H9 (cell line): ENCODE measurements around the gene XBP1. TPM values are rescaled to one million over a fixed set of nuclear protein-coding genes. Genes with fewer than 3 reads are reported as not detected.

ENCODE experiments used
- DNase-seq: peaks from one replicate; pipeline ENCODE4 v3.0.0-alpha.2; 2017
- H2AFZ ChIP-seq: one replicate; pipeline ENCODE4 v1.6.1; 2013; ENCODE audit warnings: mild to moderate bottlenecking, low read length, control low read depth, moderate library complexity
- H2AK5ac ChIP-seq: 2 replicates; pipeline ENCODE4 v1.6.1; 2013; ENCODE audit warnings: low read length, control low read depth, mixed read lengths; ENCODE audit not compliant: insufficient read length
- H2BK120ac ChIP-seq: one replicate; pipeline ENCODE4 v1.6.1; 2013; ENCODE audit warnings: low read depth, mild to moderate bottlenecking, low read length, control low read depth, inconsistent platforms; ENCODE audit not compliant: poor library complexity, severe bottlenecking
- H2BK12ac ChIP-seq: 2 replicates; pipeline ENCODE4 v1.6.1; 2013; ENCODE audit warnings: low read length, control low read depth, mixed read lengths, low read depth; ENCODE audit not compliant: insufficient read length
- H2BK15ac ChIP-seq: 2 replicates; pipeline ENCODE4 v1.6.1; 2013; ENCODE audit warnings: low read depth, low read length, control low read depth
- H2BK20ac ChIP-seq: one replicate; pipeline ENCODE4 v1.6.1; 2013; ENCODE audit warnings: low read depth, mild to moderate bottlenecking, low read length, control low read depth, inconsistent platforms; ENCODE audit not compliant: poor library complexity, severe bottlenecking
- H2BK5ac ChIP-seq: 2 replicates; pipeline ENCODE4 v1.6.1; 2013; ENCODE audit warnings: low read length, control low read depth, mixed read lengths; ENCODE audit not compliant: insufficient read length
- H3K14ac ChIP-seq: 2 replicates; pipeline ENCODE4 v1.6.1; 2013; ENCODE audit warnings: low read length, control low read depth; ENCODE audit not compliant: insufficient read depth
- H3K18ac ChIP-seq: 2 replicates; pipeline ENCODE4 v1.6.1; 2013; ENCODE audit warnings: low read depth, mild to moderate bottlenecking, mixed read lengths, low read length, control low read depth; ENCODE audit not compliant: insufficient read length
- H3K23ac ChIP-seq: 2 replicates; pipeline ENCODE4 v1.6.1; 2013; ENCODE audit warnings: low read length, control low read depth, mixed read lengths, low read depth; ENCODE audit not compliant: insufficient read length
- H3K23me2 ChIP-seq: 2 replicates; pipeline ENCODE4 v1.6.1; 2013; ENCODE audit warnings: low read depth, mild to moderate bottlenecking, mixed read lengths, low read length, control low read depth; ENCODE audit not compliant: insufficient read length, poor library complexity, severe bottlenecking
- H3K27ac ChIP-seq: 2 replicates; pipeline ENCODE4 v1.5.1; 2013; ENCODE audit warnings: low read length, control low read depth, mixed read lengths, low read depth; ENCODE audit not compliant: insufficient read length
- H3K27me3 ChIP-seq: 2 replicates; pipeline ENCODE4 v1.6.1; 2013; ENCODE audit warnings: low read length, control low read depth, inconsistent platforms; ENCODE audit not compliant: insufficient read depth
- H3K4ac ChIP-seq: 2 replicates; pipeline ENCODE4 v1.6.1; 2013; ENCODE audit warnings: low read depth, mild to moderate bottlenecking, control low read depth, inconsistent platforms, low read length, moderate library complexity
- H3K4me1 ChIP-seq: 2 replicates; pipeline ENCODE4 v1.6.1; 2013; ENCODE audit warnings: low read length, control low read depth, inconsistent platforms; ENCODE audit not compliant: insufficient read depth
- H3K4me2 ChIP-seq: 2 replicates; pipeline ENCODE4 v1.6.1; 2013; ENCODE audit warnings: low read length, control low read depth, mixed read lengths; ENCODE audit not compliant: insufficient read length, insufficient read depth
- H3K56ac ChIP-seq: 2 replicates; pipeline ENCODE4 v1.6.1; 2013; ENCODE audit warnings: low read depth, mild to moderate bottlenecking, mixed read lengths, low read length, control low read depth; ENCODE audit not compliant: insufficient read length
- H3K79me1 ChIP-seq: 2 replicates; pipeline ENCODE4 v1.6.1; 2013; ENCODE audit warnings: low read depth, mild to moderate bottlenecking, moderate library complexity, low read length, control low read depth, inconsistent platforms; ENCODE audit not compliant: insufficient read depth, poor library complexity, severe bottlenecking
- H3K79me2 ChIP-seq: 2 replicates; pipeline ENCODE4 v1.6.1; 2013; ENCODE audit warnings: low read length, control low read depth, inconsistent platforms; ENCODE audit not compliant: insufficient read depth
- H3K9ac ChIP-seq: 2 replicates; pipeline ENCODE4 v1.6.1; 2013; ENCODE audit warnings: low read length, control low read depth, mixed read lengths; ENCODE audit not compliant: insufficient read length; ENCODE audit errors: extremely low read depth
- H3K9me3 ChIP-seq: one replicate; pipeline ENCODE4 v1.6.1; 2013; ENCODE audit warnings: low read depth, low read length, inconsistent platforms; ENCODE audit not compliant: control insufficient read depth
- H3T11ph ChIP-seq: one replicate; pipeline ENCODE4 v1.6.1; 2013; ENCODE audit warnings: mild to moderate bottlenecking, low read length, control low read depth, inconsistent platforms
- H4K20me1 ChIP-seq: one replicate; pipeline ENCODE4 v1.6.1; 2013; ENCODE audit not compliant: control insufficient read depth, insufficient read length, insufficient read depth
- H4K5ac ChIP-seq: 2 replicates; pipeline ENCODE4 v1.6.1; 2013; ENCODE audit warnings: low read depth, mild to moderate bottlenecking, mixed read lengths, low read length, control low read depth; ENCODE audit not compliant: insufficient read length
- H4K8ac ChIP-seq: replicated peaks from 2 replicates; pipeline ENCODE4 v1.6.1; 2013; ENCODE audit warnings: low read length, control low read depth, mixed read lengths, low read depth; ENCODE audit not compliant: insufficient read length
- H4K91ac ChIP-seq: 2 replicates; pipeline ENCODE4 v1.6.1; 2013; ENCODE audit warnings: low read depth, mild to moderate bottlenecking, moderate library complexity, mixed read lengths, low read length, control low read depth; ENCODE audit not compliant: insufficient read length
- H3K27ac Mint-ChIP-seq, 3 experiments: 2 replicates in 2 of 3; 3 replicates in 1 of 3; pipeline ENCODE4 v1.8.0; 2020 to 2021; ENCODE audit warnings: mixed read lengths in 3 of 3, mild to moderate bottlenecking in 1 of 3, moderate library complexity in 1 of 3
- H3K27me3 Mint-ChIP-seq: 2 replicates; pipeline ENCODE4 v1.8.0; 2021; ENCODE audit warnings: low read depth, mild to moderate bottlenecking, moderate library complexity, mixed read lengths
- H3K36me3 Mint-ChIP-seq, 3 experiments: 2 replicates in 2 of 3; 3 replicates in 1 of 3; pipeline ENCODE4 v1.8.0; 2020 to 2021; ENCODE audit warnings: low read depth in 3 of 3, mixed read lengths in 3 of 3; ENCODE audit not compliant: insufficient read depth in 1 of 3
- H3K4me1 Mint-ChIP-seq, 2 experiments: 2 replicates each; pipeline ENCODE4 v1.8.0; 2020; ENCODE audit warnings: mixed read lengths in 2 of 2
- H3K4me3 Mint-ChIP-seq, 2 experiments: 2 replicates in 1 of 2; 3 replicates in 1 of 2; pipeline ENCODE4 v1.8.0; 2020 to 2021; ENCODE audit warnings: mild to moderate bottlenecking in 2 of 2, mixed read lengths in 2 of 2, moderate library complexity in 1 of 2
- H3K9me3 Mint-ChIP-seq, 2 experiments: 2 replicates in 1 of 2; 3 replicates in 1 of 2; pipeline ENCODE4 v1.8.0; 2020; ENCODE audit warnings: mild to moderate bottlenecking in 2 of 2, mixed read lengths in 2 of 2, moderate library complexity in 1 of 2
- CTCF ChIP-seq: fragments of 200-600 bp; sonication (generic); conservative IDR thresholded peaks from 3 replicates; pipeline ENCODE4 v1.8.0; 2021; ENCODE audit warnings: antibody characterized with exemption, mild to moderate bottlenecking
- WGBS: extraction: QIAGEN DNeasy Blood & Tissue Kit; methylation state at CpG from one replicate; pipeline ENCODE4 v1.1.7; 2013; ENCODE audit warnings: missing lambda C conversion rate, low lambda C conversion rate, mixed read lengths; ENCODE audit not compliant: insufficient read length; ENCODE audit errors: extremely low coverage; 5-methylcytosine and 5-hydroxymethylcytosine counted together
- total RNA-seq: library from RNA; stranded (reverse); gene quantifications from 2 replicates; pipeline ENCODE4 v1.2.1, GENCODE V29; 2021

The XBP1 gene
- total RNA-seq, 1 experiment from 2014 or later = 114 TPM

- H3K79me2 ChIP-seq = no peaks in the 10 kb centered on the region
- Mint-ChIP-seq H3K4me1 (no peaks in the 10 kb centered on the region), H3K27ac (no peak overlapping the region), H3K4me3 (no peak overlapping the region), H3K27me3 (no peaks in the 10 kb centered on the region), H3K36me3 (peaks cover 30 to 53% (median 53%) of the 10 kb centered on the region in 3 experiments; a peak in 6 of 7 replicates), H3K9me3 (no peaks in the 10 kb centered on the region; a peak in 1 of 5 replicates)
- no peak overlapping the region for H3K56ac ChIP-seq
- no peak for TF ChIP-seq CTCF
- WGBS = no CpG with 5 or more reads among the region's 5 CpGs
- H3K9me3 ChIP-seq = no peaks in the 10 kb centered on the region
- no peak overlapping the region for H3T11ph ChIP-seq
- no peak overlapping the region for H2BK12ac ChIP-seq
- H4K8ac ChIP-seq = no peak overlapping the region
- H4K20me1 ChIP-seq = no peaks in the 10 kb centered on the region
- H3K79me1 ChIP-seq = no peaks in the 10 kb centered on the region
- no peak overlapping the region for H4K5ac ChIP-seq
- H3K9ac ChIP-seq = no peak overlapping the region
- DNase-seq = no peak
- no peak overlapping the region for H2BK15ac ChIP-seq
- no peak overlapping the region for H4K91ac ChIP-seq
- no peaks in the 10 kb centered on the region for H3K23me2 ChIP-seq
- H3K23ac ChIP-seq = no peak overlapping the region
- no peak overlapping the region for H2BK5ac ChIP-seq
- H3K14ac ChIP-seq = no peak overlapping the region
- H3K27ac ChIP-seq = no peak overlapping the region
- no peak overlapping the region for H2BK120ac ChIP-seq
- no peak overlapping the region for H2BK20ac ChIP-seq
- H2AK5ac ChIP-seq = no peak overlapping the region
- H3K18ac ChIP-seq = no peak overlapping the region
- no peaks in the 10 kb centered on the region for H3K27me3 ChIP-seq
- no peak overlapping the region for H3K4me2 ChIP-seq
- no peaks in the 10 kb centered on the region for H3K4me1 ChIP-seq
- H3K4ac ChIP-seq = no peak overlapping the region
- no peak overlapping the region for H2AFZ ChIP-seq
These were observed 9.2 kb downstream of the XBP1 start for GRCh38 chr22:28791124-28791523.
